Neural cell (in vitro differentiated cells): ENCODE data around the gene HOXB6. TPM values are rescaled to one million over a fixed set of nuclear protein-coding genes. Genes with fewer than 3 reads are reported as not detected.

Source experiments
- polyA plus RNA-seq: library from polyadenylated mRNA; depleted of rRNA; stranded (reverse); fragments of >200 nt; gene quantifications from 2 replicates; pipeline ENCODE4 v1.2.3, GENCODE V29; 2014
- small RNA-seq, 3 experiments: library from RNA; depleted of rRNA; stranded (forward); fragments of <200 nt; gene quantifications; one replicate each; pipeline ENCODE3, GENCODE V24; 2012

The HOXB6 gene
- polyA plus RNA-seq, 1 donor from 2014 or later, result not detected

Small RNA genes within 50 kb of the gene (small RNA-seq; reads per million reads assigned to genes)
- gene MIR196A1, result 0 reads per million in 3 experiments

Other genes with a start within 250 kb of the HOXB6 start
- 0.63 TPM in 1 of 2 replicates, not detected in the other for gene SKAP1, start 174.8 kb downstream of the HOXB6 start, polyA plus RNA-seq
- gene HOXB1, start 74.0 kb downstream of the HOXB6 start, polyA plus RNA-seq, result not detected in 2 replicates
- gene HOXB2, start 59.9 kb downstream of the HOXB6 start, polyA plus RNA-seq, result not detected in 2 replicates
- not detected in 2 replicates for gene HOXB4, start 26.6 kb downstream of the HOXB6 start, polyA plus RNA-seq
- not detected in 2 replicates for gene HOXB3, start 14.7 kb downstream of the HOXB6 start, polyA plus RNA-seq
- gene HOXB5, start 11.2 kb downstream of the HOXB6 start, polyA plus RNA-seq, result not detected in 2 replicates
- gene HOXB7, start 6.0 kb upstream of the HOXB6 start, polyA plus RNA-seq, result not detected in 2 replicates
- gene HOXB8, start 10.3 kb upstream of the HOXB6 start, polyA plus RNA-seq, result not detected in 2 replicates
- gene HOXB9, start 21.4 kb upstream of the HOXB6 start, polyA plus RNA-seq, result not detected in 2 replicates
- gene PRAC1, start 117.5 kb upstream of the HOXB6 start, polyA plus RNA-seq, result not detected in 2 replicates
- not detected in 2 replicates for gene PRAC2, start 118.2 kb upstream of the HOXB6 start, polyA plus RNA-seq
- gene HOXB13, start 123.8 kb upstream of the HOXB6 start, polyA plus RNA-seq, result not detected in 2 replicates
- gene TTLL6, start 212.2 kb upstream of the HOXB6 start, polyA plus RNA-seq, result not detected in 2 replicates
- 4.5 and 16.1 TPM in 2 replicates for gene CALCOCO2, start 226.0 kb upstream of the HOXB6 start, polyA plus RNA-seq